ENCODE data around the gene SPRTN. TPM values are rescaled to one million over a fixed set of nuclear protein-coding genes. Genes with fewer than 3 reads are reported as not detected.

SPRTN gene
- total and polyA plus RNA-seq, 2 donors (not counting 3 experiments of a cell fraction or from before 2014, with no cell fraction given), result 15.4 to 16.1 TPM

DNA sequence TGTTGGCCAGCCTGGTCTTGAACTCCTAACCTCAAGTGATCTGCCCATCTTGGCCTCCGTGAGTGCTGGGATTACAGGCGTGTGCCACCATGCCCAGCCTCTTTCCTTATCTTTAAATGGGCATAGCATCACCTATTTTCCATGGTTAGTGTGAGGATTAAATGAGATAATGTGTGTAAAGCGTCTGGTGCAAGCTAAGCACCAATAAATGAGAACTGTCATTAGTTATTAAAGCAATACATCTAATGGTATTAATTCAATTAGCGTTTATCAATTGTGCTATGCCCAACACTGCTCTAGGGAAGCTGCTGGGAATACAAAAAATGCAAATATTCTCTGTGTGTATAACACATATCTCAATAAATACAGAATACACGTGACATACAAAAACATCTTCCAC lies 10.5 kb upstream of the SPRTN start:
- Histone ChIP-seq H3K9me3 (replicated peaks; ENCODE audit: control insufficient read depth, insufficient read depth, low read length) (no peaks in the 10 kb centered on the region), H3K79me2 (ENCODE audit: control insufficient read depth, insufficient read depth, low read length) (peaks cover 9% of the 10 kb centered on the region), H3K9me1 (replicated peaks; ENCODE audit: control insufficient read depth, extremely low read depth, insufficient read depth, low read length) (no peaks in the 10 kb centered on the region), H3K4me3 (replicated peaks in 1 of 3; ENCODE audit: insufficient read depth in 1 of 3, low read depth in 1 of 3, low read length in 3 of 3) (no peak overlapping the region), H3K27ac (ENCODE audit: insufficient read depth, low read depth, low read length) (no peak overlapping the region), H4K20me1 (replicated peaks; ENCODE audit: control insufficient read depth, extremely low read depth, insufficient read depth, low read length) (peaks cover 4% of the 10 kb centered on the region), H3K4me1 (ENCODE audit: control insufficient read depth, extremely low read depth, insufficient read depth, low read length) (peaks cover 11% of the 10 kb centered on the region), H3K4me2 (ENCODE audit: insufficient read depth, low read length) (no peak overlapping the region), H3K27me3 (ENCODE audit: control insufficient read depth in 2 of 2, insufficient read depth in 2 of 2, low read length in 2 of 2) (no peaks in the 10 kb centered on the region), H2AFZ (ENCODE audit: low read depth, low read length) (no peak overlapping the region), H3K9ac (replicated peaks; ENCODE audit: extremely low read depth, insufficient read depth, low read length) (no peak overlapping the region), H3K36me3 (ENCODE audit: control insufficient read depth in 2 of 2, extremely low read depth in 1 of 2, insufficient read depth in 2 of 2, low read length in 2 of 2) (no peaks in the 10 kb centered on the region)
- dilution Hi-C loops (cut with MboI; ENCODE audit: extremely low pct_ligation_motif_present, low sequenced_read_pairs) (no loop called here), intact Hi-C loops (cut with micrococcal nuclease) (no loop called here)
- TF ChIP-seq EZH2 (IDR thresholded peaks at IDR 0.05; ENCODE audit: borderline replicate concordance, low read depth, low read length, severe bottlenecking) (no peak), FOS (IDR thresholded peaks at IDR 0.05; ENCODE audit: borderline replicate concordance, insufficient read depth, low read length) (no peak), MYC (IDR thresholded peaks at IDR 0.05; ENCODE audit: low read depth, low read length) (no peak), POLR2A (IDR thresholded peaks at IDR 0.05; ENCODE audit: low read depth, low read length) (no peak), JUN (IDR thresholded peaks at IDR 0.05; ENCODE audit: borderline replicate concordance, insufficient read depth, insufficient read length, low read depth) (no peak), POLR2AphosphoS5 (IDR thresholded peaks at IDR 0.05; ENCODE audit: insufficient read depth, low read depth, low read length) (no peak), GATA2 (IDR thresholded peaks at IDR 0.05; ENCODE audit: insufficient read depth, insufficient read length, low read depth, low read length) (no peak)
- TF ChIP-seq, protein P1, sequence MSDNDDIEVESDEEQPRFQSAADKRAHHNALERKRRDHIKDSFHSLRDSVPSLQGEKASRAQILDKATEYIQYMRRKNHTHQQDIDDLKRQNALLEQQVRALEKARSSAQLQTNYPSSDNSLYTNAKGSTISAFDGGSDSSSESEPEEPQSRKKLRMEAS (IDR thresholded peaks at IDR 0.05; ENCODE audit: insufficient read depth, insufficient read length), result no peak
- TF ChIP-seq, protein P2, sequence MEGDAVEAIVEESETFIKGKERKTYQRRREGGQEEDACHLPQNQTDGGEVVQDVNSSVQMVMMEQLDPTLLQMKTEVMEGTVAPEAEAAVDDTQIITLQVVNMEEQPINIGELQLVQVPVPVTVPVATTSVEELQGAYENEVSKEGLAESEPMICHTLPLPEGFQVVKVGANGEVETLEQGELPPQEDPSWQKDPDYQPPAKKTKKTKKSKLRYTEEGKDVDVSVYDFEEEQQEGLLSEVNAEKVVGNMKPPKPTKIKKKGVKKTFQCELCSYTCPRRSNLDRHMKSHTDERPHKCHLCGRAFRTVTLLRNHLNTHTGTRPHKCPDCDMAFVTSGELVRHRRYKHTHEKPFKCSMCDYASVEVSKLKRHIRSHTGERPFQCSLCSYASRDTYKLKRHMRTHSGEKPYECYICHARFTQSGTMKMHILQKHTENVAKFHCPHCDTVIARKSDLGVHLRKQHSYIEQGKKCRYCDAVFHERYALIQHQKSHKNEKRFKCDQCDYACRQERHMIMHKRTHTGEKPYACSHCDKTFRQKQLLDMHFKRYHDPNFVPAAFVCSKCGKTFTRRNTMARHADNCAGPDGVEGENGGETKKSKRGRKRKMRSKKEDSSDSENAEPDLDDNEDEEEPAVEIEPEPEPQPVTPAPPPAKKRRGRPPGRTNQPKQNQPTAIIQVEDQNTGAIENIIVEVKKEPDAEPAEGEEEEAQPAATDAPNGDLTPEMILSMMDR (IDR thresholded peaks at IDR 0.05; ENCODE audit: extremely low read depth in 1 of 2, insufficient read depth in 1 of 2, low read depth in 1 of 2, low read length in 2 of 2), result no peak
- POLR2A ChIA-PET, result no interaction called here
- no TSS peak for BruUV-seq (replicated peaks)
- no peak for DNase-seq (ENCODE audit: low read depth, low spot score)
- CTCF ChIA-PET, result no interaction called here
- FAIRE-seq, result no peak
